ENCODE data around the gene ZNF722. TPM values are rescaled to one million over a fixed set of nuclear protein-coding genes. Genes with fewer than 3 reads are reported as not detected.
"Not testable (repeated sequence)": the region's sequence is repeated elsewhere in the genome, so short reads cannot be mapped to it uniquely, and the experiment has no call there.

Gene ZNF722
- total RNA-seq: not detected in 2 replicates

- DNase-seq (ENCODE audit: low spot score): no peak
- no peak within 1 kb of the TSS for H3K4me3 Mint-ChIP-seq (ENCODE audit: low read depth)
- H3K9me3 Mint-ChIP-seq: peaks cover 36% of the 10 kb centered on the region
- intact Hi-C loops (cut with micrococcal nuclease): no loop called here
- no peaks in the 10 kb centered on the region for H3K36me3 Mint-ChIP-seq (ENCODE audit: low read depth)
- H3K27ac Mint-ChIP-seq: no peak within 1 kb of the TSS
- H3K4me1 Mint-ChIP-seq (ENCODE audit: low read depth): no peaks in the 10 kb centered on the region
- H3K27me3 Mint-ChIP-seq (ENCODE audit: low read depth): no peaks in the 10 kb centered on the region
Measured at GRCh38 chr7:63998549-63998948, at the start of gene ZNF722. TSS of gene ZNF722 (plus strand) at chr7:63998849. CDS start at chr7:63998962, 113 bp downstream.

- H3K27ac Mint-ChIP-seq: no peak overlapping the region
- H3K36me3 Mint-ChIP-seq (ENCODE audit: low read depth): no peaks in the 10 kb centered on the region
- no peaks in the 10 kb centered on the region for H3K4me1 Mint-ChIP-seq (ENCODE audit: low read depth)
- intact Hi-C loops (cut with micrococcal nuclease): no loop called here
- DNase-seq (ENCODE audit: low spot score): no peak
- no peak overlapping the region for H3K4me3 Mint-ChIP-seq (ENCODE audit: low read depth)
- H3K9me3 Mint-ChIP-seq: peaks cover 47% of the 10 kb centered on the region
- H3K27me3 Mint-ChIP-seq (ENCODE audit: low read depth): no peaks in the 10 kb centered on the region
Measured at GRCh38 chr7:63953181-63953580, 45.5 kb upstream of the ZNF722 start.

- no peak for DNase-seq (ENCODE audit: low spot score)
- H3K4me3 Mint-ChIP-seq (ENCODE audit: low read depth): no peak overlapping the region
- peaks cover 42% of the 10 kb centered on the region for H3K9me3 Mint-ChIP-seq
- H3K27me3 Mint-ChIP-seq (ENCODE audit: low read depth): no peaks in the 10 kb centered on the region
- intact Hi-C loops (cut with micrococcal nuclease): no loop called here
- no peaks in the 10 kb centered on the region for H3K36me3 Mint-ChIP-seq (ENCODE audit: low read depth)
- H3K27ac Mint-ChIP-seq: no peak overlapping the region
- H3K4me1 Mint-ChIP-seq (ENCODE audit: low read depth): no peaks in the 10 kb centered on the region
Measured at GRCh38 chr7:63968629-63969028, 30.0 kb upstream of the ZNF722 start.

GRCh38 chr7:64015496-64015895 lies 16.8 kb downstream of the ZNF722 start:
- H3K27me3 Mint-ChIP-seq (ENCODE audit: low read depth); intact Hi-C loops (cut with micrococcal nuclease); H3K36me3 Mint-ChIP-seq (ENCODE audit: low read depth); DNase-seq (ENCODE audit: low spot score); H3K27ac Mint-ChIP-seq; H3K4me1 Mint-ChIP-seq (ENCODE audit: low read depth); H3K4me3 Mint-ChIP-seq (ENCODE audit: low read depth): not testable (repeated sequence)
- peaks cover 64% of the 10 kb centered on the region for H3K9me3 Mint-ChIP-seq

GRCh38 chr7:64035388-64035787 lies 36.7 kb downstream of the ZNF722 start:
- H3K36me3 Mint-ChIP-seq (ENCODE audit: low read depth): peaks cover 5% of the 10 kb centered on the region
- H3K27me3 Mint-ChIP-seq (ENCODE audit: low read depth): no peaks in the 10 kb centered on the region
- no peak overlapping the region for H3K4me3 Mint-ChIP-seq (ENCODE audit: low read depth)
- peaks cover 71% of the 10 kb centered on the region for H3K9me3 Mint-ChIP-seq
- no peak overlapping the region for H3K27ac Mint-ChIP-seq
- no peak for DNase-seq (ENCODE audit: low spot score)
- intact Hi-C loops (cut with micrococcal nuclease): no loop called here
- no peaks in the 10 kb centered on the region for H3K4me1 Mint-ChIP-seq (ENCODE audit: low read depth)

- H3K27me3 Mint-ChIP-seq (ENCODE audit: low read depth): no peaks in the 10 kb centered on the region
- peaks cover 5% of the 10 kb centered on the region for H3K36me3 Mint-ChIP-seq (ENCODE audit: low read depth)
- intact Hi-C loops (cut with micrococcal nuclease): no loop called here
- peaks cover 72% of the 10 kb centered on the region for H3K9me3 Mint-ChIP-seq
- H3K27ac Mint-ChIP-seq: no peak overlapping the region
- H3K4me3 Mint-ChIP-seq (ENCODE audit: low read depth): no peak overlapping the region
- no peaks in the 10 kb centered on the region for H3K4me1 Mint-ChIP-seq (ENCODE audit: low read depth)
- DNase-seq (ENCODE audit: low spot score): no peak
Measured at GRCh38 chr7:64037095-64037494, 38.4 kb downstream of the ZNF722 start.

GRCh38 chr7:64045301-64046040 lies 46.8 kb downstream of the ZNF722 start, which contains the start of gene ZNF727:
TSS of gene ZNF727 (plus strand) at chr7:64045434. CDS start at chr7:64045622, 188 bp downstream.
- Mint-ChIP-seq H3K27me3 (ENCODE audit: low read depth) (no peaks in the 10 kb centered on the region), H3K36me3 (ENCODE audit: low read depth) (no peaks in the 10 kb centered on the region), H3K27ac (no peak within 1 kb of the TSS), H3K4me3 (ENCODE audit: low read depth) (no peak within 1 kb of the TSS), H3K9me3 (peaks cover 60% of the 10 kb centered on the region), H3K4me1 (ENCODE audit: low read depth) (no peaks in the 10 kb centered on the region)
- intact Hi-C loops (cut with micrococcal nuclease): no loop called here
- DNase-seq (ENCODE audit: low spot score): no peak

- Mint-ChIP-seq H3K36me3 (ENCODE audit: low read depth) (no peaks in the 10 kb centered on the region), H3K4me3 (ENCODE audit: low read depth) (no peak overlapping the region), H3K9me3 (peaks cover 58% of the 10 kb centered on the region)
Measured at GRCh38 chr7:64046041-64046389, 47.4 kb downstream of the ZNF722 start.

More at GRCh38 chr7:64046041-64046389, 47.4 kb downstream of the ZNF722 start:
- intact Hi-C loops (cut with micrococcal nuclease): no loop called here
- Mint-ChIP-seq H3K27me3 (ENCODE audit: low read depth) (no peaks in the 10 kb centered on the region), H3K27ac (no peak overlapping the region), H3K4me1 (ENCODE audit: low read depth) (no peaks in the 10 kb centered on the region)
- no peak for DNase-seq (ENCODE audit: low spot score)

Other genes with a start within 250 kb of the ZNF722 start
- gene ZNF727, start 46.6 kb downstream of the ZNF722 start, total RNA-seq: 0.11 and 0.18 TPM in 2 replicates
- gene ZNF735, start 208.4 kb downstream of the ZNF722 start, total RNA-seq: not detected in 2 replicates
- gene ZNF679, start 229.6 kb downstream of the ZNF722 start, total RNA-seq: not detected in 2 replicates